ENCODE data around the gene CIDEA.
"Not testable (repeated sequence)": the region's sequence is repeated elsewhere in the genome, so short reads cannot be mapped to it uniquely, and the experiment has no call there.

The CIDEA gene

GRCh38 chr18:12239431-12239830 lies 14.7 kb upstream of the CIDEA start:
- DNase-seq = no peak

GRCh38 chr18:12242658-12243260 lies 11.4 kb upstream of the CIDEA start:
- DNase-seq = no peak

- not testable (repeated sequence) for DNase-seq
Measured at GRCh38 chr18:12243272-12243671, 10.9 kb upstream of the CIDEA start.

- DNase-seq = no peak
Measured at GRCh38 chr18:12245793-12246135, 8.4 kb upstream of the CIDEA start.

- DNase-seq = no peak
Measured at GRCh38 chr18:12246849-12247808, 7.0 kb upstream of the CIDEA start.

- no peak for DNase-seq
Measured at GRCh38 chr18:12247946-12248345, 6.2 kb upstream of the CIDEA start.

GRCh38 chr18:12248926-12249720 lies 5.0 kb upstream of the CIDEA start:
- no peak for DNase-seq

- no peak for DNase-seq
Measured at GRCh38 chr18:12251311-12251710, 2.9 kb upstream of the CIDEA start.

- no peak for DNase-seq
Measured at GRCh38 chr18:12252061-12252460, 2.1 kb upstream of the CIDEA start.

GRCh38 chr18:12253027-12253426 lies 1.1 kb upstream of the CIDEA start:
- DNase-seq = no peak

- peak; percentile 16 for DNase-seq
Measured at GRCh38 chr18:12253663-12254135, 462 bp upstream of the CIDEA start.

GRCh38 chr18:12254820-12255511 lies 805 bp downstream of the CIDEA start:
- DNase-seq = no peak

GRCh38 chr18:12255626-12256026 lies 1.5 kb downstream of the CIDEA start:
- DNase-seq = no peak

- no peak for DNase-seq
Measured at GRCh38 chr18:12256951-12257350, 2.8 kb downstream of the CIDEA start.

GRCh38 chr18:12257996-12258718 lies 4.0 kb downstream of the CIDEA start:
- DNase-seq = no peak

- DNase-seq = no peak
Measured at GRCh38 chr18:12258719-12259705, 4.9 kb downstream of the CIDEA start.

GRCh38 chr18:12262748-12263147 lies 8.6 kb downstream of the CIDEA start:
- no peak for DNase-seq

GRCh38 chr18:12264864-12265263 lies 10.7 kb downstream of the CIDEA start:
- DNase-seq = no peak

- DNase-seq = peak; percentile 44
Measured at GRCh38 chr18:12271376-12272235, 17.4 kb downstream of the CIDEA start.

GRCh38 chr18:12274793-12275192 lies 20.6 kb downstream of the CIDEA start:
- no peak for DNase-seq
